ENCODE results near the gene SLC16A3. TPM values are rescaled to one million over a fixed set of nuclear protein-coding genes. Genes with fewer than 3 reads are reported as not detected.

Gene SLC16A3
- total and polyA plus RNA-seq, 7 experiments from 2014 or later = 1.4 to 264 (median 15.9) TPM

- CTCF ChIA-PET = no interaction called here
- Histone ChIP-seq H3K4me1 (ENCODE audit: control insufficient read depth in 2 of 2, insufficient read depth in 2 of 2, low read length in 2 of 2) (peaks cover 23 to 31% of the 10 kb centered on the region in 2 donors), H3K27ac (ENCODE audit: low read depth, low read length) (no peak overlapping the region), H3K27me3 (ENCODE audit: control insufficient read depth in 2 of 2, insufficient read depth in 2 of 2, low read length in 2 of 2) (no peaks in the 10 kb centered on the region), H3K9me3 (ENCODE audit: control insufficient read depth in 2 of 3, low read length in 3 of 3) (no peaks in the 10 kb centered on the region), H3K4me3 (ENCODE audit: low read length) (no peak overlapping the region), H3K36me3 (ENCODE audit: control insufficient read depth in 2 of 3, insufficient read depth in 3 of 3, low read length in 3 of 3) (peaks cover 0 to 4% (median 0%) of the 10 kb centered on the region in 3 experiments)
- ATAC-seq = no peak
- intact Hi-C loops (cut with micrococcal nuclease) = loop anchor here in 1 of 2 donors (1.0 to 10.0 kb wide), 3 partner anchors 12 to 91 kb away; no protein-coding TSS in a partner anchor
- peak overlapping the region in 3 of 10 donors; percentile 4 to 70 (median 62) for H3K4me3 Mint-ChIP-seq
- peaks cover 9 to 33% (median 27%) of the 10 kb centered on the region in 7 donors for H3K4me1 Mint-ChIP-seq
- peak overlapping the region in 4 of 9 donors; percentile 54 to 77 (median 66) for H3K27ac Mint-ChIP-seq
- H3K9me3 Mint-ChIP-seq = no peaks in the 10 kb centered on the region
- DNase-seq = no peak
- H3K36me3 Mint-ChIP-seq = no peaks in the 10 kb centered on the region
- POLR2A ChIA-PET = interaction anchor here (0.5 to 1.9 kb wide), 2 partner anchors 10 to 509 kb away, joined by 3 to 5 read pairs; no protein-coding TSS in a partner anchor
- H3K27me3 Mint-ChIP-seq = peaks cover 0 to 2% (median 0%) of the 10 kb centered on the region in 5 donors
These were observed 12.9 kb upstream of the SLC16A3 start for GRCh38 chr17:82215972-82216300.

DNA sequence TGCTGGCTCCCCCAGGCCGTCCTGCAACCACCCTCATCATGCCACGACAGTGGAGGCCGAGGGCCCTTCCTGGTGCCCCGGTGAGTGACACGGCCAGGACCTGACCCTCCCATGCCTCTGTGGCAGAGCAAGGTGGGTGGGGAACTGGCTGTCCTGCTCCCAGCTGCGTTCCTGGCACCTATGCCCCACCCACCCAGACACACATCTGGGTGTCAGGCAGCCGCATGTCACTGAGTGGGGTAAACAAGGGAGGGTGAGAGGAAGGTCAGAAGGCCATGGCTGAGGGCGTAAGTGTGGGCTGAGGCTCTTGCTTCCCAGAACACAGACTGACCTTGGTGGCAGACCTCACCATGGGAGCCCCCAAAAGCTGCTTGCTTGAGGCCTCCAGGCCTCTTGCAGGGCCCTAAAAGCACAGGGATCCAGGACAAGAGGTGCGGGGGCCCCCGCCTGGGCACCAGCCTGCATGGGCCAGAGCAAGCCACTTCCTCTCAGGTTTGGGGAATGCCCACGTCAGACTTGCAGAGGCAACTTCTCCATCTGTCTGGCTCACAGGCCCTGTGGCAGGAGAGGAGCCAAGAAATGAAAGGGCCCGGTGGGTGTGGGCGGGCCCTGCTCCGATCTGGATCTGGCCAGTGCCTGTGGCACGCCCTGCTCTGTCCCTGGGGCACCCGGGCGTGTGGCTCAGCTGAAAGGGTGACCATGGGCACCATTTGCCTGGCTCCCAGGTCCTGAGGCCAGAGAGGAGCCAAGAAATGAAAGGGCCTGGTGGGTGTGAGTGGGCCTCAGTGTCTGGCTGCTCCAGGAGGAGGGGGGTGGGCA, 12.3 kb upstream of the SLC16A3 start:
- H3K4me3 ChIP-seq (ENCODE audit: low read length) = no peak overlapping the region
- POLR2A ChIA-PET = interaction anchor here (0.5 kb wide), 1 partner anchor 510 kb away, joined by 3 read pairs; no protein-coding TSS in a partner anchor

GRCh38 chr17:82217120-82217529, 11.7 kb upstream of the SLC16A3 start:
- CTCF ChIA-PET = no interaction called here
- Mint-ChIP-seq H3K27me3 (peaks cover 0 to 2% (median 0%) of the 10 kb centered on the region in 5 donors), H3K9me3 (no peaks in the 10 kb centered on the region), H3K4me1 (peaks cover 4 to 26% (median 20%) of the 10 kb centered on the region in 7 donors), H3K27ac (peak overlapping the region in 1 of 9 donors; percentile 77), H3K36me3 (no peaks in the 10 kb centered on the region), H3K4me3 (peak overlapping the region in 1 of 10 donors; percentile 62)
- H3K4me3 ChIP-seq (ENCODE audit: low read length) = no peak overlapping the region
- peaks cover 0 to 4% (median 0%) of the 10 kb centered on the region in 3 experiments for H3K36me3 ChIP-seq (ENCODE audit: control insufficient read depth in 2 of 3, insufficient read depth in 3 of 3, low read length in 3 of 3)
- intact Hi-C loops (cut with micrococcal nuclease) = loop anchor here in 1 of 2 donors (10.0 kb wide), 1 partner anchor 92 kb away; no protein-coding TSS in a partner anchor
- peak in 1 of 9 donors; percentile 21 for DNase-seq
- H3K9me3 ChIP-seq (ENCODE audit: control insufficient read depth in 2 of 3, low read length in 3 of 3) = no peaks in the 10 kb centered on the region
- ATAC-seq = no peak
- POLR2A ChIA-PET = no interaction called here
- no peak overlapping the region for H3K27ac ChIP-seq (ENCODE audit: low read depth, low read length)
- H3K4me1 ChIP-seq (ENCODE audit: control insufficient read depth in 2 of 2, insufficient read depth in 2 of 2, low read length in 2 of 2) = peaks cover 18 to 22% of the 10 kb centered on the region in 2 donors
- no peaks in the 10 kb centered on the region for H3K27me3 ChIP-seq (ENCODE audit: control insufficient read depth in 2 of 2, insufficient read depth in 2 of 2, low read length in 2 of 2)

More for the DNA sequence above, 12.3 kb upstream of the SLC16A3 start:
- Mint-ChIP-seq H3K4me3 (peak overlapping the region in 2 of 10 donors; percentile 4 to 62), H3K9me3 (no peaks in the 10 kb centered on the region), H3K36me3 (no peaks in the 10 kb centered on the region), H3K27ac (peak overlapping the region in 4 of 9 donors; percentile 54 to 77 (median 66)), H3K4me1 (peaks cover 8 to 31% (median 26%) of the 10 kb centered on the region in 7 donors), H3K27me3 (peaks cover 0 to 2% (median 0%) of the 10 kb centered on the region in 5 donors)
- Histone ChIP-seq H3K27me3 (ENCODE audit: control insufficient read depth in 2 of 2, insufficient read depth in 2 of 2, low read length in 2 of 2) (no peaks in the 10 kb centered on the region), H3K4me1 (ENCODE audit: control insufficient read depth in 2 of 2, insufficient read depth in 2 of 2, low read length in 2 of 2) (peaks cover 21 to 28% of the 10 kb centered on the region in 2 donors), H3K27ac (ENCODE audit: low read depth, low read length) (no peak overlapping the region), H3K36me3 (ENCODE audit: control insufficient read depth in 2 of 3, insufficient read depth in 3 of 3, low read length in 3 of 3) (peaks cover 0 to 4% (median 0%) of the 10 kb centered on the region in 3 experiments), H3K9me3 (ENCODE audit: control insufficient read depth in 2 of 3, low read length in 3 of 3) (no peaks in the 10 kb centered on the region)
- intact Hi-C loops (cut with micrococcal nuclease) = loop anchor here in 1 of 2 donors (1.0 to 10.0 kb wide), 2 partner anchors 15 to 92 kb away; no protein-coding TSS in a partner anchor
- DNase-seq (peak in 1 of 9 donors; percentile 52), ATAC-seq (peak; percentile 81)
- CTCF ChIA-PET = no interaction called here

GRCh38 chr17:82217530-82218204, 11.2 kb upstream of the SLC16A3 start:
- Histone ChIP-seq H3K36me3 (ENCODE audit: control insufficient read depth in 2 of 3, insufficient read depth in 3 of 3, low read length in 3 of 3) (no peaks in the 10 kb centered on the region), H3K9me3 (ENCODE audit: control insufficient read depth in 2 of 3, low read length in 3 of 3) (no peaks in the 10 kb centered on the region), H3K27me3 (ENCODE audit: control insufficient read depth in 2 of 2, insufficient read depth in 2 of 2, low read length in 2 of 2) (no peaks in the 10 kb centered on the region), H3K4me3 (ENCODE audit: low read length) (no peak overlapping the region), H3K4me1 (ENCODE audit: control insufficient read depth in 2 of 2, insufficient read depth in 2 of 2, low read length in 2 of 2) (peaks cover 18 to 22% of the 10 kb centered on the region in 2 donors), H3K27ac (ENCODE audit: low read depth, low read length) (no peak overlapping the region)
- Mint-ChIP-seq H3K27ac (no peak overlapping the region), H3K36me3 (no peaks in the 10 kb centered on the region), H3K9me3 (no peaks in the 10 kb centered on the region), H3K4me1 (peaks cover 4 to 26% (median 20%) of the 10 kb centered on the region in 7 donors), H3K27me3 (peaks cover 0 to 2% (median 0%) of the 10 kb centered on the region in 5 donors), H3K4me3 (no peak overlapping the region)
- ChIA-PET POLR2A (no interaction called here), CTCF (no interaction called here)
- peak; percentile 55 for ATAC-seq
- no peak for DNase-seq
- intact Hi-C loops (cut with micrococcal nuclease) = loop anchor here in 1 of 2 donors (10.0 kb wide), 1 partner anchor 93 kb away; no protein-coding TSS in a partner anchor

- POLR2A ChIA-PET = no interaction called here
- no peaks in the 10 kb centered on the region for H3K27me3 ChIP-seq (ENCODE audit: control insufficient read depth in 2 of 2, insufficient read depth in 2 of 2, low read length in 2 of 2)
- no peak overlapping the region for H3K27ac ChIP-seq (ENCODE audit: low read depth, low read length)
- no peaks in the 10 kb centered on the region for H3K36me3 ChIP-seq (ENCODE audit: control insufficient read depth in 2 of 3, insufficient read depth in 3 of 3, low read length in 3 of 3)
- Mint-ChIP-seq H3K27ac (peak overlapping the region in 2 of 9 donors; percentile 18 to 75), H3K9me3 (no peaks in the 10 kb centered on the region), H3K4me3 (no peak overlapping the region), H3K27me3 (peaks cover 0 to 1% (median 0%) of the 10 kb centered on the region in 5 donors), H3K36me3 (no peaks in the 10 kb centered on the region), H3K4me1 (peaks cover 4 to 24% (median 18%) of the 10 kb centered on the region in 7 donors)
- H3K9me3 ChIP-seq (ENCODE audit: control insufficient read depth in 2 of 3, low read length in 3 of 3) = no peaks in the 10 kb centered on the region
- H3K4me1 ChIP-seq (ENCODE audit: control insufficient read depth in 2 of 2, insufficient read depth in 2 of 2, low read length in 2 of 2) = peaks cover 17 to 18% of the 10 kb centered on the region in 2 donors
- no peak for DNase-seq
- no peak for ATAC-seq
- intact Hi-C loops (cut with micrococcal nuclease) = loop anchor here in 1 of 2 donors (10.0 kb wide), 1 partner anchor 94 kb away; no protein-coding TSS in a partner anchor
- H3K4me3 ChIP-seq (ENCODE audit: low read length) = no peak overlapping the region
- CTCF ChIA-PET = no interaction called here
These were observed 10.3 kb upstream of the SLC16A3 start for GRCh38 chr17:82218349-82219075.

DNA sequence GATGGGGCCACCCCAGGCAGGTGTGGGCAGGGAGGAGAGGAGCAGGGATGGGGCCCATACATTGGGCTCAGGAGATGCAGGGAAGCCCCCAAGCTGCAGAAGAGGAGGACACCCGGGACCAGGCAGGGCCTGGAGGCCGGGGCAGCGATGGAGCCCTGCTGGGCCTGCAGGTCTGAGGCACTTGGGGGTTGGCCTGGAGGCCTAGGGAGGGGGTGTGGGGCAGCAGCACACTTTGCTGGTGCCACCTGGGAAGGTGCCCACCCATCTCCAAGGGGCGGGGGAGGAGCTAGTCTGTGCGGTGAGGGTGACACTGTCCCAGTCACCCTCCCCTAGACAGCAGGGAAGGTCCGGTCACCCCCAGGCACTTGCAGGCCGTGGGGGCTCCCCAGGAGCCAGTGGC, 9.8 kb upstream of the SLC16A3 start:
- no peak for ATAC-seq
- no peak for DNase-seq
- POLR2A ChIA-PET = no interaction called here

More for the DNA sequence above, 9.8 kb upstream of the SLC16A3 start:
- Histone ChIP-seq H3K4me1 (ENCODE audit: control insufficient read depth in 2 of 2, insufficient read depth in 2 of 2, low read length in 2 of 2) (peaks cover 15 to 18% of the 10 kb centered on the region in 2 donors), H3K36me3 (ENCODE audit: control insufficient read depth in 2 of 3, insufficient read depth in 3 of 3, low read length in 3 of 3) (no peaks in the 10 kb centered on the region), H3K9me3 (ENCODE audit: control insufficient read depth in 2 of 3, low read length in 3 of 3) (no peaks in the 10 kb centered on the region), H3K27me3 (ENCODE audit: control insufficient read depth in 2 of 2, insufficient read depth in 2 of 2, low read length in 2 of 2) (no peaks in the 10 kb centered on the region), H3K27ac (ENCODE audit: low read depth, low read length) (no peak overlapping the region), H3K4me3 (ENCODE audit: low read length) (no peak overlapping the region)
- Mint-ChIP-seq H3K36me3 (no peaks in the 10 kb centered on the region), H3K4me1 (peaks cover 4 to 23% (median 16%) of the 10 kb centered on the region in 7 donors), H3K27me3 (no peaks in the 10 kb centered on the region), H3K27ac (no peak overlapping the region), H3K9me3 (no peaks in the 10 kb centered on the region), H3K4me3 (no peak overlapping the region)
- intact Hi-C loops (cut with micrococcal nuclease) = loop anchor here in 1 of 2 donors (10.0 kb wide), 1 partner anchor 94 kb away; no protein-coding TSS in a partner anchor
- CTCF ChIA-PET = no interaction called here

All from naive thymus-derived CD4-positive, alpha-beta T cell (primary cell).